ENCODE data around the gene MOB1A. TPM values are rescaled to one million over a fixed set of nuclear protein-coding genes. Genes with fewer than 3 reads are reported as not detected.
"Not testable (repeated sequence)": the region's sequence is repeated elsewhere in the genome, so short reads cannot be mapped to it uniquely, and the experiment has no call there.

The MOB1A gene
- 10 to 100 TPM; 96.4 to 99.9 (median 98.6) TPM for polyA plus RNA-seq (ENCODE audit: insufficient read length in 3 of 3)

GRCh38 chr2:74178211-74179062 lies at the start of gene MOB1A:
MOB1A (minus strand) TSS chr2:74178879; CDS start chr2:74178674, 205 bp downstream.
- peak; percentile 89 to 99 (median 94) for DNase-seq (ENCODE audit: low read depth in 3 of 3, low spot score in 2 of 3)

- DNase-seq (ENCODE audit: low read depth in 3 of 3, low spot score in 2 of 3) = no peak
Observed at GRCh38 chr2:74227646-74228045, 49.0 kb upstream of the MOB1A start.

- no peak for DNase-seq (ENCODE audit: low read depth in 3 of 3, low spot score in 2 of 3)
Observed at GRCh38 chr2:74226648-74227213, 48.1 kb upstream of the MOB1A start.

- no peak for DNase-seq (ENCODE audit: low read depth in 3 of 3, low spot score in 2 of 3)
Observed at GRCh38 chr2:74225698-74226459, 47.2 kb upstream of the MOB1A start.

GRCh38 chr2:74223941-74224770 lies 45.5 kb upstream of the MOB1A start:
- DNase-seq (ENCODE audit: low read depth in 3 of 3, low spot score in 2 of 3) = no peak

GRCh38 chr2:74222300-74222650 lies 43.6 kb upstream of the MOB1A start:
- no peak for DNase-seq (ENCODE audit: low read depth in 3 of 3, low spot score in 2 of 3)

- DNase-seq (ENCODE audit: low read depth in 3 of 3, low spot score in 2 of 3) = no peak
Observed at GRCh38 chr2:74221604-74222299, 43.1 kb upstream of the MOB1A start.

GRCh38 chr2:74221091-74221490 lies 42.4 kb upstream of the MOB1A start:
- DNase-seq (ENCODE audit: low read depth in 3 of 3, low spot score in 2 of 3) = no peak

- no peak for DNase-seq (ENCODE audit: low read depth in 3 of 3, low spot score in 2 of 3)
Observed at GRCh38 chr2:74219846-74220486, 41.3 kb upstream of the MOB1A start.

GRCh38 chr2:74216642-74217041 lies 38.0 kb upstream of the MOB1A start:
- DNase-seq (ENCODE audit: low read depth in 3 of 3, low spot score in 2 of 3) = no peak

- DNase-seq (ENCODE audit: low read depth in 3 of 3, low spot score in 2 of 3) = not testable (repeated sequence)
Observed at GRCh38 chr2:74215771-74216170, 37.1 kb upstream of the MOB1A start.

- no peak for DNase-seq (ENCODE audit: low read depth in 3 of 3, low spot score in 2 of 3)
Observed at GRCh38 chr2:74212702-74213410, 34.2 kb upstream of the MOB1A start.

GRCh38 chr2:74206180-74206688 lies 27.6 kb upstream of the MOB1A start:
- no peak for DNase-seq (ENCODE audit: low read depth in 3 of 3, low spot score in 2 of 3)

- DNase-seq (ENCODE audit: low read depth in 3 of 3, low spot score in 2 of 3) = no peak
Observed at GRCh38 chr2:74205596-74205995, 26.9 kb upstream of the MOB1A start.

GRCh38 chr2:74205113-74205512 lies 26.4 kb upstream of the MOB1A start:
- no peak for DNase-seq (ENCODE audit: low read depth in 3 of 3, low spot score in 2 of 3)

- no peak for DNase-seq (ENCODE audit: low read depth in 3 of 3, low spot score in 2 of 3)
Observed at GRCh38 chr2:74204436-74204835, 25.8 kb upstream of the MOB1A start.

GRCh38 chr2:74201596-74201995 lies 22.9 kb upstream of the MOB1A start:
- DNase-seq (ENCODE audit: low read depth in 3 of 3, low spot score in 2 of 3) = no peak

GRCh38 chr2:74201196-74201595 lies 22.5 kb upstream of the MOB1A start:
- no peak for DNase-seq (ENCODE audit: low read depth in 3 of 3, low spot score in 2 of 3)

GRCh38 chr2:74199871-74200305 lies 21.2 kb upstream of the MOB1A start:
- no peak for DNase-seq (ENCODE audit: low read depth in 3 of 3, low spot score in 2 of 3)
